GM21717 (cell line): Measurements from ENCODE around the gene KRTAP10-1.
"Not testable (repeated sequence)": the region's sequence is repeated elsewhere in the genome, so short reads cannot be mapped to it uniquely, and the experiment has no call there.

Experiments
- ATAC-seq: cut with Tn5 transposase; IDR thresholded peaks from one replicate; pipeline ENCODE4 v1.9.1; 2021; ENCODE audit warnings: mild to moderate bottlenecking, moderate library complexity; ENCODE audit not compliant: unreplicated experiment

The KRTAP10-1 gene

DNA sequence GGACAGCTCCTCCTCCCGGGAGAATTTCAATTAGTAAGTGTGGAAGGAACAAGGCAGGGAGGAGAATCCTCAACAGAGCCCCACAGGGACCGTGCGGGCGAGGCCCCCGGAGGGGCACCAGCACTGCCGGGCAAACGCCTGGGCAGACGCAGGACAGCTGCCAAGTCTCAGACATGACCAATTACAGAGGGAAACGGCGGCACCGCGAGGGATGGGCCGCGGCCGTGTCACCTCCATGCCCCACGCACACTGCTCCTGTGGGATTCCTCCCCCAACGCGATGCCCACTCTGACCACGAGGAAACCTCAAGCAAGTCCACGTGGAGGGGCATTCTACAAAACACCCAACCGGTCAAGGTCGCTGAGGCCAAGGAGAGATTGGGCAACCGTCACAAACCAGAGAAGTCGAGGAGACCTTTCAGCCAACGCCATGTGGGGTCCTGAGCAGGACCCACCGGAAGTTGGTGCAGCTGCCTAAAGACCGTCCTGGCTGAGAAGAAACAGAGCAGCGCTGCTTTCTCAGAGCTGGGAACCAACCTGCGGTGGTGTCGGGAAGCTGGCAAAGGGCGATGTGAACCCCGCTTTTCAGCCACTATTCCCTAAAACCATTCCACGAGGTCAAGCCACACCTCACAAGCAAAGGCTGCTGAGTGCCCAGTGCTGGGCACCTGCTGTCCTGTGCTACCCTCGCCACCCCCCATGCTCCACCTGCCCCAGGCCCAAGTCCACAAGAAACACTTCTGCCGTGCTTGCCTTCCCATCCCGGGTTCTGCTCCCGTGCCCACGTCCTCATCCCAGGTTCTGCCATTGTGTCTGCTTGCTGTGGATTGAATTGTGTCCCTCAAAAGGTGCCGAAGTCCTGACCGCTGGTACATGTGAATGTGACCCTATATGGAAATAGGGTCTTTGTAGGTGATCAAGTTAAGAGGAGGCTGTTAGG is 32.1 kb upstream of the KRTAP10-1 start:
- ATAC-seq, result no peak

DNA sequence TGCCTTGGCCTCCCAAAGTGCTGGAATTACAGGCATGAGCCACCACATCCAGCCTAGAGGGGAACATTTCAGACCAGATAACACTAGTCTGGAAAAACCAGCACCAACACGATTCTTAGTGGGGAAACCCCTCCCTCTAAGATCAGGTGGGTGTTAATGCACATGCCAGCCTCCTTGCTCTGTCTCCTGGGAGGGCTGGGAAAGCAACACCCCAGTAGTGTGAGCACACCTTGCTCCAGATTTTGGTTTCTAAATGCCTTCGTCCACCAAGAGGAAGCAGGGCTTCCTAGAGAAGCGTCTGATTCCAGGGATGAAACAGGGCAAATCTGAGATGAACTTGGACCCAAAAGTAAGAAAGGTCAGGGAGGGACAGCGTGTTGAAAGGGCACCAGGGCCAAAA is 31.3 kb upstream of the KRTAP10-1 start:
- no peak for ATAC-seq

DNA sequence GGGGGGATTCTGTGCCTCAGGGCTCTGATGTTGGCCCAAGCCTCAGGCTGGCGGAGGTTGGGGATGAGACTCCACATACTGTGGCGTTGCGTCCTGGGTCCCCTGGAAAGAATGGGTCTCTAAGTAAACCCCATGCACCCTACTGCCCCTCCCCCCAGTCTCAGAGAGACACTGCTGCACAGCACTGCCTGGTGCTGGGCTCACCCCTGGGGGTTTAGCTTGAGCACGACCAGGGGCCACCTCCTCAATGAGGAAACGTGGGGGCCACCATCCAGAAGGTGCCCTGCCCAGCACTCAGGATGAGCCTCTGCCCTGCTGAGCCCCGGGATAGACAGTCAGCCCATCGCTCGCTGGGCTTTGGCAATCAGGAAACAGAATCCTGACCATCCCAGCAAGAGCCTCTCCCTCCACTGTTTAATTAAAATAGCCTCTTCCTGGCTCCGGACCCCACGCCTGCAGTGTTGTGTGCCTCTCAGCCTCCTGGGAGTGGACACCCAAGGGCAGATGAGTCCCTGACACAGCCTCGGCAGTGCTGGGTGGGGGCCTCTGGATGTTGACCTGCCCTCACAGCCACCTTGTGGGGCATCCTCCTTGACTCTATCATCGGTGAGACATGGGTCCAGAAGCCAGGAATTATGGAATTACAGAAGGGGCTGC is 30.0 kb upstream of the KRTAP10-1 start:
- no peak for ATAC-seq

DNA sequence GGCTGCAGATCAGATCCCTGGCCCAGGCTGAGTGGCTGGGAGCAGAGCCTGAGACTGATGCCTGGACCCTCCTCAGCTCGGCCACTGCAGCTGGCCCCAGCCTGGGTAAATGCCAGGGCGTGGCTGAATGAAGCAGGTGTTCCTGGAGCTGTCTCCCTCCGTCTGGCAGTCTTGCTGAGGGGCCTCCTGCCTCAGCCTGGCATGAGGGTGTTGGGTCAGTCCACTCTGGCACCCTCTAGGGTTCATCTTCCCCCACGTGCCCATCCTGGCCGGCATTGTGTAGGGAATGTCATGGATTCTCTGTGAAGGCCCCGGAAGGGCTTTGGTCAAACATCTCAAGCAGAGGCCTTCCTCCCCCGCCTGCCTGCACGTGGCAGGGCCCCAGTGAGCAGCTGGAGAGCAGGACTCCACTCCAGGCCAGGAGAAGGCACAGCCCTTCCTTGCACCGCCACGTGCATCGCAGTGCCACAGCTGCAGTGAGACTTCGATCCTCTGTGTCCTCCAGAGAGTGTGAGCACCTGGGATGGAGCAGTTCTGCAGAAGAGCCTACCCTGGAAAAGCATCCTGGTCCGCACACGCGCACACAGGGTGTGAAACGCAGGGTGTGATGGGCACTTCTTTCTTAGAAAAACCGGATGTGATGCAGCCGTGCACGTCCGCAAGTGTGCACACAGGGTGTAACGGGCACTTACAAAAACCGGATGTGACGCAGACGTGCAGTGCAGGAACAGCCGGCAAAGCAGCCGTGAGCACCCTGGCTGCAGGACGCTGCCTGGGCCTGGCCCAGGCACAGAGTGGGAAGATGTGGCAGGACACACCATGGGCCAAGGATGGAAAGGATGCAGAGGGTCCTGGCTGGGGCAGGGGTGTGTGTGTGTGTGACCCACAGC is 28.9 kb upstream of the KRTAP10-1 start:
- ATAC-seq, result no peak

DNA sequence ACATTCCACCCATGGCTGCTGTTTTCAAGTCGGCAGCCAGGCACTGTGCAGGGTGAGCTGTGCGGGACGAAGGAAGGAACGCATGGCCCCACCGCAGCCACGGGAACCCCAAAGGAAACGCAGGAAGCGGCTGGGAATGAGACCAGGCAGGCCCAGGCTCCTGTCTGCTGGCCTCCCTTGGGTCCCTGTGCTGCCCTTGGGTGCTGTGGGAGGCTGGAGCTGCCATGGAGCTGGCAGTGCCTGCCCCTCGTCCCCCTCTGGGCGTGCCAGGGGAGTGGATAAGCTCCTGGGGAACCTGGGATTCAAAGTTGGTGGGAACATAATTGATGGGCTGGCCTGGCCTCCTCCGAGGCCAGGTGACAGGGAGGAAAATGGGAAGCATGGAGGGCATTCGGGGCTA is 28.3 kb upstream of the KRTAP10-1 start:
- no peak for ATAC-seq

DNA sequence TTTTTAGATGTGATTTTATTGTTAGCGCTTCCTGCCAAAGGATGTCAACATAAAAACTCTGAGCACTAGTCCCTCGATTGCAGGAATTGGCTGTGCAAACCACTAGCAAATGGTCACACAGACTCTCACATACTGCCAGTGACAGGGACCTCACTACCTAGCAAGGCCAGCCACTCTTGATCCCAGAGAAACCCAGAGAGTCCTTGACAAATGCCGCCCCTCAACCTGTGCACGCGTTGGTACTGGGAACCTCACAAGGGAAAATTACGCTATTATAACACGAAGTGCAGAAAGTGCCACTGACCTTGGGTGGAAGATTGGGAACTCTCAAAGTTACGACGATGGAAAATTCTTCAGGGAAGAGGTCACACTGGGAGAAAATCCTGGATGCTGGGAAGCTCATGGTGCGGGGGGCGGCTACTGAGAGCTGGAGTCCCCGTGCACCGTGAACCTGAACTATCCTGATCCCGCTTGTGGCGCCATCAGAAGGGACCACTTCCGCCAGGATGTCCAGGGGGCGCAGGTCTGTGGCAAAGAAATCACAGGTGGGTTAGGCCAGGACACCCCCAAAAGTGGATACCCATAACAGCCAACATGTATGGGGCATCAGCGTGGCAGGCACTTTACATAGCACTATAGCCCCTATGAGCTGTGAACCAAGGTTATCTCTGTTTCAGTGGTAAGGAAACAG is 27.6 kb upstream of the KRTAP10-1 start:
- ATAC-seq, result no peak

DNA sequence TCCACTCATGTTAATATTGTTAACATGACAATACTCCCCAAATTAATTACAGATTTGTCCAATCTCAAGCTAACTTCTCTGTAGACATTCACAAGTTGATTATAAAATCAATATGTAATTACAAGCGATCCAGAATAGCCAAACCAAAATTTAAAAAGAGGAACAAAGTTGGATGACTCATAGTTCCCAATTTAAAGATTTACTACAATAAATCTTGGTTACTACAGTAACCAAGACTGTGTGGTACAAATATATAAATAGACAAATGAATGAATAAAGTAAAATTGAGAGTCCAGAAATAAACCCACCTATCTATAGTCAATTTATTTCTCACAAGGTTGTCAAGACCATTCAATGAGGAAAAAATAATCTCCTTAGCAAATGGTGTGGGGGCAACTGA is 26.4 kb upstream of the KRTAP10-1 start:
- no peak for ATAC-seq

DNA sequence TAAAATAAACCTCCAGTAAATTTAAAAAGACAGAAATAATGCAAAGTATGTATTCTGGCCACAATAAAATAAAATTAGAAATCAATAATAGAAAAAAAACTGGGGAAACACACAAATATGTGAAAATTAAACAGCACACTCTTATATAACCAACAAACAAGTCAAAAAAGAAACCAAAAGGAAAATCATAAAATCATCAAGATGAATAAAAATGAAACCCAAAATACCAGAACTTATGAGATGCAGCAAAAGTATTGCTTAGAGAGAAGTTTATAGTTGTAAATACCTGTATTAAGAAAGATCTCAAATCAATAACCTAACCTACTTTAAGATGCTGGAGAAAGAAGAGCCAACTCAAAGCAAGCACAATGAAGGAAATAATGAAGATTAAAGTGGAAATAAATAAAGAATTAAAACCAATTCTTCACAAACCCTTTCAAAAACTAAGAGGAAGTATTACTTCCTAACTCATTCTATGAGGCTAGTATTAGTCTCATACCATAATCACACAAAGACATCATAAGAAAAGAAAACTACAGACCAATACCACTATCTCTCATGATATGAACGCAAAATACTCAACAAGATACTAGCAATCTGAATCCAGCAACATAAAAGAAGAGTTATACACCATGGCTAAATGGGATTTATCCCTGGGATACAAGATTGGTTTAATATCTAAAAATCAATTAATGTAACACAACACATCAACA is 25.0 kb upstream of the KRTAP10-1 start:
- ATAC-seq, result no peak

DNA sequence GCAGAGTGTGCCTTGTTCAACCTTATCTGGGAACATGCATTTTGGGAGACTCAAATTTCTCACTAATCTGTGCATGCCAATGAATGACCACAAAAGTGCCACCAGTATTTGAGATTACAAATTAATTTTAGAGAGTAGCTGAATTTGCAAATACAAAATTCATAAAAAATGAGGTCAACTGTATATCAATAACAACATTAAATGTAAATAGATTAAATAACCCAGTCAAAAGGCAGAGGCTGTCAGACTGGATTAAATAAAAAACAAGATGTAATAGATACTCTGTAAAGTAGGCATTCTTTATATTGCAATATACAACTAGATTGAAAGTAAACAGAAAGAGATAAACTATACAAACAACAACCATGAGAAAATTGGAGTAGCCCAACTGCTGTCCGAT is 24.1 kb upstream of the KRTAP10-1 start:
- no peak for ATAC-seq

DNA sequence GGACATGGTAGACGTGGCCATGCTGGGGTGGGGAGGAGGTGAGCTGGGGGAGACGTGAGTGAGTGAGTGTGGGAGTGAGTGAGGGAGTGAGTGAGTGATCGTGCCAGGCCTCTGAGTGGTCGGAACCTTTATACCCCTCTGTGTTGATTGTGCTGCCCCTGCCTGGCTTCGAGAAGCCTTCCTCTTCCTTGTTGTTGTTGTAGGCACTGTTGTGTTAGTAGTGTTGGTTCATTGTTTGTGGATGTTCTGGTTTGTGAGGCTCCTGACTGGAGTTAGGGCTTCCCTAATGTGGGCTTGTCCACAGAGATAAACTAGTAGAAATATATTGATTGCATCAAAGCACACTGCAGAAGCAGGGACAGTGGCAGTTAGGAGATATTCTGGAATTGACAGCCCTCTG is 18.7 kb upstream of the KRTAP10-1 start, which contains the start of gene KRTAP10-3:
KRTAP10-3 (minus strand) TSS at position 101 of the 400 bp plus-strand sequence; CDS start at position 21, 80 bp downstream.
- ATAC-seq, result no peak

DNA sequence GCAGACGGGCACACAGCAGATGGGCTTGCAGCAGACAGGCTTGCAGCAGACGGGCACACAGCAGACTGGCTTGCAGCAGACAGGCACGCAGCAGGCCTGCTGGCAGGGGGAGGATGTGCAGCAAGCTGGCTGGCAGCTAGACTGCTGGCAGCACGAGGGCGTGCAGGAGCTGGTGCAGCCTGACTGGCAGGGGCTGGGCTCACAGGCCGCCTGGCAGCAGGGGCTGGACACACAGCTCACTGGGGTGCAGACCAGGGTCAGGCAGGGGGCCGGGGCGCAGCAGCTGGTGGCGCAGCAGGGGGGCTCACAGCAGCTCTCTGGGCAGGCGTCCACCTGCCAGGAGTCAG is 18.3 kb upstream of the KRTAP10-1 start:
- not testable (repeated sequence) for ATAC-seq

DNA sequence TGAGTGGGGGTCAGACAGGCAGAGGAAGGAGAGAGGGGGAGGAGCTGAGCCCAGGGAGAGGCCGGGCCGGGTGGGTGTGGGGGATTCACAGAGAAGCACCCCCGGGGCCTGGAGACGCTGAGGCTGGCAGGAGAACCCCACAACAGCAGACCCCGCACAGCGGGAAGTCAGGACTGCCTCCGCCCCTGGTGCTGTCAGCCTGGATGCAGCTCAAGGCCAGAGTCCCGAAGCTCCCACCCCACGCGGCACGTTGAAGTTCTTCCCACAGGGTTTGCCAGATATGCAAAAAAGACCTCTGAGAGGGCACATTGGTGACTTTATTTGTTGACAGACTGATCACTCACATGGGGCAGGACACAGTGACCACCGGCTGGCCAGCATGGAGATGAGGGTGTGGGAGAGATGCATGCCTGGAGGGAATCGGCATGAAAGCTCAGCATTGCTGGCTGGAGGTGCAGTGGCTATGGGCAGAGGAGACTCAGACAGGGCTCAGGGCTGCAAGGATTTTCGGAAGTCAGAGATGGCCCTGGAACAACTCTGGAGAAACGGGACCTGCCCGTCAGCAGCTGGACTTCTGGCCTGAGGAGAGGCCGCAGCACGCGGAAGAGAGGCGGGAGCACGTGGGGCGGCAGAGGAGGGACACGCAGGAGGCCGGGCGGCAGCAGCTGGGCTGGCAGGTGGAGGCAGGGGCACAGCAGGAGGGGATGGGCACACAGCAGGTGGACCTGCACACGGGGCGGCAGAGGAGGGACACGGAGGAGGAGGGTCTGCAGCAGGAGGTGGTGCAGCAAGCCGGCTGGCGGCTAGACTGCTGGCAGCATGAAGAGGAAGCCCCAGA is 17.7 kb upstream of the KRTAP10-1 start:
- ATAC-seq, result no peak

DNA sequence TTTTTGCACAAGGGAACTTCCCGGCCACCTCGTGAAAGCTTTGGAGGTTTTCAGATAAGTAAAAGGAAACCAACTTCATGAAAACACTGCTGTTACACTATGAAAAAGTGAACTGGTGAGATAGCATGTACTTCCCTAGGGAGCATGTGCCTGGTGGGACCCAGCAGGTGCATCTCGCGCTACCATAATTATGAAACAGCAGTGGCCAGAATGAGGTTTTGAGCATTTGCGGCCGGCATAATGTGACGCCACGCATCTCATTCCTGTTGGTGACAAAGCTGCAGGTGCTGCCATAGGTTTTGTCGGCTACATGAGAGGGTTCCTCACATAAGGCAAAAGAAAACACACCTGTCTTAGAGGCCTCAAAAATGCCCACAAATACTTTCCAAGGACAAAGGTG is 16.9 kb upstream of the KRTAP10-1 start:
- ATAC-seq, result no peak

DNA sequence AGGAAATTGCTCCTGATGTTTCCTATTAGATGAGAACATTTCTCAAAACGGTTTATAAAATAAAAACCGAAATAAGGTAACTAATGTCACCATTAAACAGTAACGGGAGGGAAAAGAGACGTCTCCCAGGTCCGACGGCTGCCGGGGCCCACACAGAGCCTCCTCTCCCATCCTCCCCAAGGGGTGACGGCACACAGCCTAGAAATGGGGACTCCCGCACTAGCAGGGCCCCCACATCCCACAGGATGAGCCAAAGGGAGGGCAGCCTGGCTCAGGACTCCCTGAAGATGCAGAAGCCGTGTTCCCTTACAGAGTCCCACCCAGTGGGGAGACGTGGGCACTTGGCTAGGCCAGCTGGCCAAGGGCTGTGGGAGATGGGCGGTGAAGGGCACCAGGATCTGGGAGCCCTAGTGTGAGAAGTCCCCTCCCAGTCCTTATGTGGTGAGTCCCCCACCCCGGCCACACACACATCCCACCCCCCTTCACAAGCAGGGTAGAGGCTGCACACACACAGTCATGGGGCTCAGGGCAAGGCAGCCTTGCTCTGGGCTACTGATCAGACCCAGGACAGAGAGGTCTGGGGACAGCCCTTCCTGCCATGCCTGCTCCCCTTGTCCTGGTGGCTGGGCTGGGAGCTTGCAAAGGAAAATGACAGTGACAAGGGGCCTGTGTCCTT is 15.3 kb upstream of the KRTAP10-1 start:
- no peak for ATAC-seq

DNA sequence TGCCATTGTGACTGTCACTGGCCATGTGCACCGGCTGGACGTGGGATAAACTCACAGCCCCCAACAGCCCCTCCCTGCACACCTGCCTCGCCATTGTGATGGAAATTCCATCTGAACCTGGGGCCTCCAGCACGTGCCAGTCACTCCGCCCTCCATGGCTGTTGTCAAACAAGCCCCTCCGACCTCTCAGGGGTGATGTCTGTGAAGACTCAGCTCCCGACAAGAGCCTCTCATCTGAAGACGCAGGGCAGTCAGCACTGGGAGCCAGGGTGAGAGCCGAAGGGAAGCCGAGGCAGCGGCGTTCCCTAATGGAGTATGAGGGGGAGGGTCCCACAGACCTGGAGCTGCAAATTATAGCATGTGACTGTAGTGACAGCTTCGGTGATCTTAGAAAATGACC is 12.7 kb upstream of the KRTAP10-1 start:
- no peak for ATAC-seq

DNA sequence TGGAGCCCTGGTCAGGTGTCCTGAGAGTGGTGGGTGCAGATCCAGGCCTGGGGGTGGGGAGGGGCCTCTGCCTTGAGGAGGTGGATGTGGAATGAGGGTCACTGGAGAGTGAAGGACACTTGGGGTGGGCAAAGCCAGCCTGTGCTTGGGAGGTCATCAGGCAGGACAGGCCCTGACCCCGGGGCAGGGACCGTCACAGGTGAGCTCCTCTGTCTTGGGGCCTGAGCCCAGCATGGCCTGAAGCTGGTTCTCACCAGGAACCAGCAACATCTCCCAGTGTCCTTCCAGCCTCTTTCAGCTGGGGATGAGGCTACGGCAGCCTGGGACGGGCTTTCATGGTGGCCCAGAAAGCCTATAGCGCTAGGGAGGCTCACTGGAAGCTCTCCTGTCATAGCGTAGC is 12.1 kb upstream of the KRTAP10-1 start:
- no peak for ATAC-seq

DNA sequence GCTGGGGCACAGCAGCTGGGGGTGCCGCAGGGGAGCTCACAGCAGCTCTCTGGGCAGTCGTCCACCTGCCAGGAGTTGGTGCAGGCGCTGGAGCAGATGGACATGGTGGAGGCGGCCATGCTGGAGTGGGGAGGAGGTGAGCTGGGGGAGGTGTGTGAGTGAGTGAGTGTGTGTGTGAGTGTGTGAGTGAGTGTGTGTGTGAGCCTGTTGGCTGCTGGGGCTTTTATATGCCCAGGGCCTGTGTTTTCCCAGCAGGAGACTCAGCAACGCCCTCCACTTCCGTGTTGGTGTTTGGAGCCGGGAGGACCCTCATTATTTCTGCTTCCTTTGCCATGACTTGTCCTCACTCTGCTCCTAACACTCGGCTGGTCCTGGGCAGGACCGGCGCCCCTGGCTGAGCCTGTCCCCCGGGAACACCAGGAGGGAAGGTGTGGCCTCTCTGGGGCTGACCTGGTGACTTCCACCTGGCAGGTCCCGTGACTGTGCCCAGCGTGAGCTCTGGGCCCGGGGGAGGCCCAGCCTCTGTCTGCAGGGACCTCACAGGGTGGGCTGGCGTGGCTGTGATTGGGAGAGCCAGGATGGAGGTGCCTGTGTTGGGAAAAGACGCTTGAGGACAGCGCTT is 11.5 kb upstream of the KRTAP10-1 start, which contains the start of gene KRTAP10-2:
KRTAP10-2 (minus strand) TSS at position 166 of the 622 bp plus-strand sequence; CDS start at position 119, 47 bp downstream.
- no peak for ATAC-seq

DNA sequence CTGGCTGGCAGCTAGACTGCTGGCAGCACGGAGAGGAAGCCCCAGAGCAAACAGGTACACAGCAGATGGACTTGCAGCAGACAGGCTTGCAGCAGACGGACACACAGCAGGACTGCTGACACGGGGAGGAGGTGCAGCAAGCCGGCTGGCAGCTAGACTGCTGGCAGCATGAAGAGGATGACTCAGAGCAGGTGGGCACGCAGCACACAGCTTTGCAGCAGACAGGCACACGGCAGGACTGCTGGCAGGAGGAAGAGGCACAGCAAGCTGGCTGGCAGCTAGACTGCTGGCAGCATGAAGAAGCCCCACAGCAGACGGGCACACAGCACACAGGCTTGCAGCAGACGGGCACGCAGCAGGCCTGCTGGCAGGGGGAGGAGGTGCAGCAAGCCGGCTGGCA is 10.8 kb upstream of the KRTAP10-1 start:
- no peak for ATAC-seq
